SK-N-SH (cell line): Measurements from ENCODE around the gene PLCB3.

ENCODE experiments used
- CHD2 ChIP-seq: fragments of 150-350 bp; IDR thresholded peaks from 2 replicates; pipeline ENCODE4 v1.6.1; 2018; ENCODE audit warnings: low read length; ENCODE audit not compliant: partially characterized antibody
- CTCF ChIP-seq: fragments of 200-600 bp; sonication (generic); IDR thresholded peaks from 2 replicates; pipeline ENCODE4 v1.6.1; 2017; ENCODE audit warnings: antibody characterized with exemption, mild to moderate bottlenecking, moderate library complexity
- ELF1 ChIP-seq: IDR thresholded peaks from 2 replicates; pipeline ENCODE4 v1.4.0; 2012
- EP300 ChIP-seq, 2 experiments: IDR thresholded peaks; 2 replicates each; pipeline versions ENCODE4 v1.4.0 to v1.6.1; 2012; ENCODE audit warnings: borderline replicate concordance in 1 of 2, low read depth in 1 of 2, low read length in 1 of 2
- GATA2 ChIP-seq: sonication (generic); formaldehyde crosslinking; IDR thresholded peaks from 2 replicates; pipeline ENCODE4 v1.5.0; 2020; ENCODE audit warnings: mild to moderate bottlenecking, missing genetic modification reagents
- MAX ChIP-seq: IDR thresholded peaks from 2 replicates; pipeline ENCODE4 v1.4.0; 2012; ENCODE audit warnings: low read depth
- NRF1 ChIP-seq: IDR thresholded peaks from 2 replicates; pipeline ENCODE4 v1.6.1; 2012; ENCODE audit warnings: low read depth, mild to moderate bottlenecking, low read length
- RCOR1 ChIP-seq: fragments of 150-350 bp; IDR thresholded peaks from 2 replicates; pipeline ENCODE4 v1.6.1; 2017; ENCODE audit warnings: antibody characterized with exemption, low read length
- RFX5 ChIP-seq: IDR thresholded peaks from 2 replicates; pipeline ENCODE4 v1.6.1; 2012; ENCODE audit warnings: mild to moderate bottlenecking, improper control_type of control experiment, low read length
- SMC3 ChIP-seq: IDR thresholded peaks from 2 replicates; pipeline ENCODE4 v1.6.1; 2012; ENCODE audit warnings: low read depth, low read length, improper control_type of control experiment
- TF ChIP-seq, protein P1 (sequence below): IDR thresholded peaks from 2 replicates; pipeline ENCODE4 v1.6.1; 2012; ENCODE audit warnings: mild to moderate bottlenecking, low read depth, low read length, moderate library complexity

- TF ChIP-seq CTCF (no peak), ELF1 (no peak), EP300 (IDR thresholded peaks at IDR 0.05; ENCODE audit: borderline replicate concordance in 1 of 2, low read depth in 1 of 2, low read length in 1 of 2) (no peak), MAX (no peak), RCOR1 (no peak), SMC3 (no peak), NRF1 (no peak), GATA2 (CRISPR knock-in tag) (no peak), RFX5 (no peak), CHD2 (no peak)
- TF ChIP-seq, protein P1, sequence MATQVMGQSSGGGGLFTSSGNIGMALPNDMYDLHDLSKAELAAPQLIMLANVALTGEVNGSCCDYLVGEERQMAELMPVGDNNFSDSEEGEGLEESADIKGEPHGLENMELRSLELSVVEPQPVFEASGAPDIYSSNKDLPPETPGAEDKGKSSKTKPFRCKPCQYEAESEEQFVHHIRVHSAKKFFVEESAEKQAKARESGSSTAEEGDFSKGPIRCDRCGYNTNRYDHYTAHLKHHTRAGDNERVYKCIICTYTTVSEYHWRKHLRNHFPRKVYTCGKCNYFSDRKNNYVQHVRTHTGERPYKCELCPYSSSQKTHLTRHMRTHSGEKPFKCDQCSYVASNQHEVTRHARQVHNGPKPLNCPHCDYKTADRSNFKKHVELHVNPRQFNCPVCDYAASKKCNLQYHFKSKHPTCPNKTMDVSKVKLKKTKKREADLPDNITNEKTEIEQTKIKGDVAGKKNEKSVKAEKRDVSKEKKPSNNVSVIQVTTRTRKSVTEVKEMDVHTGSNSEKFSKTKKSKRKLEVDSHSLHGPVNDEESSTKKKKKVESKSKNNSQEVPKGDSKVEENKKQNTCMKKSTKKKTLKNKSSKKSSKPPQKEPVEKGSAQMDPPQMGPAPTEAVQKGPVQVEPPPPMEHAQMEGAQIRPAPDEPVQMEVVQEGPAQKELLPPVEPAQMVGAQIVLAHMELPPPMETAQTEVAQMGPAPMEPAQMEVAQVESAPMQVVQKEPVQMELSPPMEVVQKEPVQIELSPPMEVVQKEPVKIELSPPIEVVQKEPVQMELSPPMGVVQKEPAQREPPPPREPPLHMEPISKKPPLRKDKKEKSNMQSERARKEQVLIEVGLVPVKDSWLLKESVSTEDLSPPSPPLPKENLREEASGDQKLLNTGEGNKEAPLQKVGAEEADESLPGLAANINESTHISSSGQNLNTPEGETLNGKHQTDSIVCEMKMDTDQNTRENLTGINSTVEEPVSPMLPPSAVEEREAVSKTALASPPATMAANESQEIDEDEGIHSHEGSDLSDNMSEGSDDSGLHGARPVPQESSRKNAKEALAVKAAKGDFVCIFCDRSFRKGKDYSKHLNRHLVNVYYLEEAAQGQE = no peak
These were observed 55.2 kb downstream of the PLCB3 start for GRCh38 chr11:64306563-64306875.
